GM20431 (cell line): Measurements from ENCODE around the gene ACSF3.

Source experiments
- in situ Hi-C: fragments of 300-500 bp; cut with MseI, MboI; formaldehyde crosslinking; loops from one replicate; pipeline ENCODE4 v1.15.0; 2020; ENCODE audit warnings: low sequenced_read_pairs; ENCODE audit not compliant: unreplicated experiment

Gene ACSF3

DNA sequence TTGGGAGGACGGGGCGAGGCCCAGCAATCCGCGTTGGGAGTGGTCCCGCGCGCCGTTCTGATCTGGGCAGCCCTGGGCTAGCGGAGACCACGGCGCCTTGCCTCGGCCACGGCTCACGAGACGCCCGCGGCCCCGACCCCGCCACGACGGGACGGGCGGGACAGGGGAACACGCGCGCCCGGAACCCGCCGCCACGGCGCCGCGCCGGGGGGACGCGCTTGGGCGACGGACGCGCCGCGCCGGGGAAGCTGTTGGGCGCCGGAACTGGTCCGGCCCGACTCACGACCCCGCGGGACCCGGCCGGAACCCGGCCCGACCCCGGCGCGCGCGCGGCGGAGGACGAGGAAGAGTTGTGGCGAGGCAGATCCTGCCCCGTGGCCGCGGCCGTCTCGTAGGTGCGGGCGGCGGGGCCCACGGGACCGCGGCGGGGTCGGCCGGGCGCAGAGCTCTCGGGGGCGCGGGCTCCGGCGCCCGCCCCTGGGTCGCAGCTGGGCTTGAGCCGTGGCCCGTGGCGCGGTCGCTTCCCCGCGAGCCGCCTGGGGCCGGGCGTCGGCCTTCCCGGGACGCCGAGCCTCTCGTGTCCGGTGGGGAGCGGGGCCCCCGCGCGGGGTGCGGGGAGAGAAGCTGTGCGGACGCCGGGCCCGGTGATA, at the start of gene ACSF3:
TSS of gene ACSF3 (plus strand) at position 251 of the 650 bp plus-strand sequence. CDS start 6,830 bp downstream, outside the sequence.
- in situ Hi-C loops: no loop called here

DNA sequence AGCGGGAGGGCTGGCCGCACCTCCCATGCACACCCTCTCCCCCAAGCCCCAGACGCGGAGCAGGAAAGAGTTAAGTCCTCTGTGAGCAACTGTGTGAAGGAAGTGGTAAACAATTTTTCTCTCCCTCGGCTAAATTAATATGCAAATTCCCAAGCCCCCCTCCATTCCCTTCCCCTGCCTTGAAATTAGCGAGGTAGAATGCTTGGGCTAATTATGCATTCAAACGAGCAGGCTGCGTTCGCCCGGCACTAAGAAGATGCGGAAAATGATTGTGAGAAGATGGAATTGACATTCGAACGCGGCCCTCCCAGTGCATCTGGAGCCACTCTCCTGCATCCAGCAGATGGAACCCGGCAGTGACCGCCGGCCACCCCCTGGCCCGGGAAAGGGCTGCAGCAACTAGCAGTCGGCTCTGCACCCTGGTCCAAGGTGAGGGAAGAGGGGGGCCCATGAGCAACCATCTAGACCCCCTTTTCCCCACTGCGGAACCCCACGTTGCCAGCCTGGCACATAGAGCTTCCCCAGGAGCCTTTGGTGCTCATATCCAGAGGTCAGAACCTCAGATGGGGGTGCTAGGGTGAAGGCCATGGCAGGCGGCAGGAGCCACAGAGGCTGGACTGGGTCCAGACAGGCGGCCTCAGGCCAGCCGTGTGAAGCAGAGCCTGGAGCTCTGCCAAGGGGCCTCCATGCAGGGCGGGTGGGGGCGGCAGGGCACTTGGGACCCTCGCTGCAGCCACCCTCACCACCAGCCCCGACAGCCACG, 49.1 kb upstream of the ACSF3 start:
- in situ Hi-C loops: no loop called here

DNA sequence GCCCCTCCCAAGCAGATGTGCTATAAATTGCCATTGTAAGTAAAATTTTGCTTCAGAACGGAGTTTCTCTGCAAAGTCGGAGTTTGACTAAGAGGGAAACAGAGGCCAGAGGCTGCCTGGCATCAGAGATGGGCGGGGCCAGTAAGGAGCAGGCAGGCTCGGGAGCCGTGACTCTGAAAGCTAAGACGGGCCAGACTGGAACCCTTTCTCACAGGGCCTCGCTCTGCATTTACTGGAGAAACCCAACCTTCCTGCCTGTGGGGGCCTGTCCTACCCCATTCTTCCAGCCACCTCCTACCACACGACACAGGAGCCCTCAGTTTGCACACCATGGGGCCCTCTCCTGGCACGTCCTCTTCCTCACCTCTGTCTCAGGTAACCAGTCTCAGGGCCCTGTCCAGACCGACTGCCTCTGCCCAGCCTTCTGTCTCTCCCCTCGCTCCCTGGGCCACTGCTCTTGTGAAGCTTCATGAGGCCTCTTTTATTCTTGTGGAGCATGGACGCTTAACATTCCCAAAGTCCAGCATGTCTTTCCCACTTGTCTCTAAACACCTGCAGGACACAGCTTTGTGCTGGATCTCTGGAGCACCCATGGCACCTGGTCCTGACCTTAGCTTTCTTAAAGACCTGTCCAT, 48.4 kb upstream of the ACSF3 start:
- in situ Hi-C loops: no loop called here

DNA sequence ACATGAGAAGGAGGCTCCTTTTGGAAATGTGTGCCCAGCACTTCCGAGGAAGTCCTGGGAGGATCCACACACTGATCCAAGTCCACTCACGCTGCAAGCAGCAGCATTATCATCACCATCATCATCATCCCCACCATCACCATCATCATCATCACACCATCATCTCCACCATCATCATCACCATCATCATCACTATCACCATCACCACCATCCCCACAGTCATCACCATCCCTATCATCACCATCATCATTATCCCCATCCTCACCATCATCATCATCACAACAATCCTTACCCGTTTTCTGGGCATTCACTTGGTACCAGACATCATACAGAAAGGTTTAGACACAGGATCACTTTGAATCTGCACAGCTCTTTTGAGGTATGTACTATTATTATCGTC, 47.8 kb upstream of the ACSF3 start:
- in situ Hi-C loops: no loop called here

DNA sequence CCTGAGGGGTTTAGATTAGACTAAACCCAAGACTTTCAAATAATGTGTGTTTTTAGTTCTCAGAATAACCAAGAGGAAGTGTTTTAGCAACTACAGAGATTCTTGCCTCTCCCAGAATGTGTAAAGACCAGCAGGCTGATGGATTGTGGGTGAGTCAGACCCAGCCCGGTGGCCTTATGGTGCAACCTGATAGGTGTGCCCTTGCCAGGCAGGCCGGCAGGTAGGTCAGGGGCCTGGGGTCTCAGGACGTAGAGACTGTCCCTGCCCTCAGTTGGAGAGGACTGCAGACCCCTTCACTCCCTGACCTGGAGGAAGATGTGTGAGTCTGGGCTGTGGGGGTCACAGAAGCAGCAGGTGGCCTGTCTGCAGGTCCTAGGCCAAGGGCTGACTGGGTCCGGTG, 47.2 kb upstream of the ACSF3 start:
- in situ Hi-C loops: no loop called here

DNA sequence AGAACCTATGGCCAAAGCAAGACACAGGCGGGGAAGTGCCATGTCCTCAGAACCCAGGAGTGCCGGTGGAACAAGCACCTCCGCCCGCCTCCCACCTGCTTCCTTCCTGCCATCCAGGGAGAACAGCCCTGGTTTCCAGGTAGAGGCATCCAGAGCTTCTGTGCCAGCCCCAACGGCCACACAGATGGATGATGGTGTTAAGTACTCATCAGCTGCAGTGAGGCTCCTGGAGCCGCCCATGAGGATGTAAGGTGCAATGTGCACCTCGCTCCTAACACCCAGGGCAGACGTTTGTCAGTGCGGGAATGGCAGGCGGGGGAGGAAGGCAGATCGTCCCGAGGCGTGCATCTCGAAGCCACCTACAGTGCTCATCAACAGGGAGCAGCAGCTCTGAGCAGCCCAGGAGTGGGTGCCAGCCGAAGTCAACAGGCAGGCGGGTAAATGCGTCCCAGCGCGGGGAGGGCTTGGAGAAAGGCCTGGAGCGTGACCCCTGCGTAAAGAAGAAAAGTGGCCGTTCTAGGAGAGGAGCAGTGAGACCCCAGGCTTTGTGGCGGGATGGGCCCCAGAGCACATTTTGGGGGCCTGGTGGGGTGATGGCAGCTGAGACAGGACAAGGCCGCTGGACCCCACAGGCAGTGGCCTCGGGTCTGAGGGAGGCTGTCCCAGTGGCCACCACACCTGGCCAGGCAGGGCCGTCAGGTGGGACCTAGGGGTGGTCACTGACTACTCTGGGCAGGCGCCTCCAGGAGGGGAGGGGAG, 46.1 kb upstream of the ACSF3 start:
- in situ Hi-C loops: no loop called here

DNA sequence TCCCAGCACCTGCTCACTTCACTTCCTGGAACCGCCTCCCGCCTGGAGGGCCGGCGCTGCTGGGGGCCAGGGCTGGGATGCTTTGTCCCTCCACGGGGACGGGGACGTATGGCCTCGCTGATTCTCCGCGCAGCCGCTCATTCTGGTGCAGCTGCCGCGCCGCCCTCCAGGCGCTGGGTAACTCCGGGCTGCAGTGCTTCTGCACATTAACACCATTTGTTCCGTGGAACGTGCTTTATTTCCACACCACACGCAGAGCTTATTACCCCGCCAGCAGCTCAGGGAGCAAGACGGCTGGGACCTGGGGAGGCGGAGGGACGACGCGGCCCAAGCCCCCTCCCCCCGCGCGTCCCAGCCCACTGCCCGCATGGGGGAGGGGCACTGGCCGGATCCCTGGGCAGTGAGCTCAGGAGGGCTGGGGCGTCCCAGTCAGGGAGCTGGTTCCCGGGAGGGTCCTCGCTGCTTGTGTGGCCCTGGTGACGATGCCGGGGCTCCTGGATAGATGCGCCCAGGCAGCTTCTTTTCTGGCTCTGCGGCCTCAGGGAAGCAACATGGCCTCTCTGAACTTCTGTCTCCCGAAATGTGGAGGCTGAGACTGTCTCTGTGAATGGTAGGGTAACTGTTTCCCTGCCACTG, 45.4 kb upstream of the ACSF3 start:
- in situ Hi-C loops: no loop called here

DNA sequence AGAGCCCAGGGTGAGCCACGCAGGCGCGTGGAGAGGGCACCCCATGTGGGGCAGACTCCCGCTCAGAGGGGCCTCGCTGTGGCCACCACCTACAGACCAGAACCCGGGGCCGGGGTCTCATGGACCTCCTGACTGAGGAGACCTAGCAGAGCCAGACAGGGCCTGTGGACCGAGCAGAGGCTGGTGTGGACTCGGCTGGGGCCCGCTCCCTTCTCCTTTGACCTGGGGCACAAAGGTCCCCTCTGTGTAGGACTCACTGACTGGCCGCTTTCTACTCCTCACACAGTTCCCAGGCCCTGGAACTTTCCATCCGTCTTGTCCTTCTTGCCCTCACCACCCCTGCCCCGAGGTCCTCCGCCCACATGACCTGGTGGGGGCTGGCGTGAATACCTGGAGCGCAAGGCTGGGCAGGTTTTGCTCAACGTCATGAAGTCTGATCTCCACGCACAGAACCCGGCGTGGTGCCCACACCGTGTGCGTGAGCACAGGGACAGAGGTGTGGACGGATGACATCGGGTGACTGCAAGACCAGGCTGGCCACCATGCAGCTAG, 44.7 kb upstream of the ACSF3 start:
- in situ Hi-C loops: no loop called here

DNA sequence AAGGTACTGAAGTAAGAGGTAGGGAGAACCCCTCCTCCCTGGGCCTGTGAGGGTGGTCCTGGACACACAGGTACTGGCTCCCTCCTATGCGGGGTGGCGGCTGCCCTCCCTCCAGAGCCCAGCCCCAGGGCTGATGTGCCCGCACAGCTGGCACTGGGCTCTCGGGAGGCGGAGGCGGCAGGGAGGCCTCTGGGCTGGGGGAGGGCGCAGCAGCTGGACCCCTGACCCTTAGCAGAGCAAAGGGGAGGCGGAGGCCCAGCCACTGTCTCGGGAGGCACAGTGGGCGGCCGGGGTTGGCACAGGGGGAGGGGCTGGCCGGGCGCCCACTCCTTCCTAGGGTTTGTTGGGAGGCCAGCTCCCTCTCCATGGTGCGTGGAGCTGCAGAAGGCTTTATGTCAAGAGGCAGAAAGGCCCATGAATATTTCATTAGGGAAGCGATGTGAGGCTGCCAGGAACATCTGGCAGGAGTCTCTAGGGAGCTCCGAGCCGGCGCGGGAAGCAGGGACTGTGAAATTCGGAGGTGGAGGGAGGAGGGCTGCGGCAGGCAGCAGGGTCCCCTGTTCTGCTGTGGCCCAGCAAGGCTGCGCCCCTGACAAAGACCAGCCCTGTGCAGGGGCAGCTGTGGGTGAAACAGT, 44.1 kb upstream of the ACSF3 start:
- in situ Hi-C loops: no loop called here

DNA sequence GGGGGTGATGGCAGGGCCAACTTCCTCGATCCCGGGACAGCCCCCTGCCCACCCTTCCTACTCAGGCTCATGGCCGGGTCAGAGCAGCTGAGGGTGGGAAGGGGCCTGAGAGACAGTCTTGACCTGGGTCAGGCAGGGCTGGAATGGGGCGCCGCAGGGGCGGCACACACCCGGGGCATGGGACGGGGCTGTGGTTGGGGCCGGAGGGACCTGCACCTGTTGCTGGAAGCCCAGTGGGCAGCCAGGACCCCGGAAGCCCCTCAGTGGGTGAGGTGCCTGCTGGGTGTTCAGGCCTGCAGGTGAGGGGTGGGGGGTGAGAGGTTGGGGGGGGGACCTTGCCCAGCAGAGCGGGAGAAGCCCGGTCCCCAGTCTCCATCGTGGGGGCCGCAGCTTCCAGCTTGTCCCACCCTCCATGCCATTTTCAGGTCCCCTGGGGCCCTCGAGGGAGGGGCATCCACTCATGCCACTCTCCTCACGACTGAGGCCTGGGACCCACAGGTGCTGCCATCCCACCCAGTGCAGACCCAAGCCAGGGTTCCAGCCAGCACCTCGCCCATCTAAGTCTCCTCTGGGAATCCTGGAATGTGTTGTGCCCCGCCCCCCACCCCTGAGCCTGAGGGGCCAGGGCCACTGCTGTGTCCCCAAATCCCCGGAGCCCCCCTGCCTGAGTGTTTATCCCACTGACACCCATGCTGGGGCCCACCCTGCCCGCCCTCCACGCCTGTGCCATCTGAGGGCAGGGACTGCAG, 43.4 kb upstream of the ACSF3 start:
- in situ Hi-C loops: no loop called here

DNA sequence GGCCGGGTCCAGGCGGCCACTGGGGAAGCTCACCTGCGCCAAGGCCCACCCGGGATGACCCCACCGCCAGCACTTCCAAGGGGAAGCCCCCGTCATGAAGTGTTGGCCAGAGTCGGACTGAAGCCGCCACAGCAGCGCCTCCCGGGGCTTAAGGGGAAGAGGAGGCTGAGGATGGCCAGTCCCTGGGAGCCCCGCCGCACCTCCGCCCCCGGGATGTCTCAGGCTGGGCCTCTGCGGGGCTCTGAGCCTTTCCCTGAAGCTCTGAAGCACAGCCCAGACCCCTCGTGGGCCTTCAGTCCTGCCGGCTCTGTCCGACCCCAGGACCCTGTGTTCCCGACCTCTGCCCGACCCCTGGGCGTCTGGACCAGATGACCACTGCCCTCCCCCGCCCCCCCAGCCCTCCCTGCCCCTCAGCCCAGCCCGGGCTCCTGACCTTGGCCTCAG, 42.8 kb upstream of the ACSF3 start:
- in situ Hi-C loops: no loop called here

DNA sequence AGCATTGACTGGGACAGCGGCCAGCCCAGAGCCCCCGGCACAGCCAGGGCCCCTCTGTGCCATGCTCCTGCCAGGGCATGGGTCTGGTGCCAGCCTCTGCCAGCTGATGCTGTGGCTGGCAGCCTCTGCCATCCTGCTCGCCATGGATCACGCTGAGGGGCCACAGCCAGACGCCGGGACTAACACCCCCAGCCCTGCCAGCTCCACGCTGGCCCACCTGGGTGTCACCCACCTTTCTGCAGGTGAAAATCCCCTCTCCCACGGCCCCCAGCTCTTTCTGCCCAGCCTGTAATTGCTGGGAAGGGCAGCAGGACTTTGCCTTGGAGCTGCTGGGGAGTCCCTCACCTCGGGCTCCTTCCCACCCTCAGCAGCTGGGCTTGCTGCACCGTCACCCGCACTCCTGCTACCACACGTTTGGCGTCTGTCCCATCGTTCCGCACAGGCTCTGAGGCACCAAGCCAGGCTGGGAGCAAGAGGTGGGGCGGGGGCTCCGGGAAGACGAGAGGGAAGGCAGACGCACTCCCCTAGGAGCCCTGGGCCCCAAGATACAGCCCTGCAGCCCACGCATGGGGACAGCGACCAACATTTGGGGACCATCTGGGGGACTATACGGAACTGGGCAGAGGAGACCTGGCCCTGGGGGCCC, 42.0 kb upstream of the ACSF3 start:
- in situ Hi-C loops: no loop called here

DNA sequence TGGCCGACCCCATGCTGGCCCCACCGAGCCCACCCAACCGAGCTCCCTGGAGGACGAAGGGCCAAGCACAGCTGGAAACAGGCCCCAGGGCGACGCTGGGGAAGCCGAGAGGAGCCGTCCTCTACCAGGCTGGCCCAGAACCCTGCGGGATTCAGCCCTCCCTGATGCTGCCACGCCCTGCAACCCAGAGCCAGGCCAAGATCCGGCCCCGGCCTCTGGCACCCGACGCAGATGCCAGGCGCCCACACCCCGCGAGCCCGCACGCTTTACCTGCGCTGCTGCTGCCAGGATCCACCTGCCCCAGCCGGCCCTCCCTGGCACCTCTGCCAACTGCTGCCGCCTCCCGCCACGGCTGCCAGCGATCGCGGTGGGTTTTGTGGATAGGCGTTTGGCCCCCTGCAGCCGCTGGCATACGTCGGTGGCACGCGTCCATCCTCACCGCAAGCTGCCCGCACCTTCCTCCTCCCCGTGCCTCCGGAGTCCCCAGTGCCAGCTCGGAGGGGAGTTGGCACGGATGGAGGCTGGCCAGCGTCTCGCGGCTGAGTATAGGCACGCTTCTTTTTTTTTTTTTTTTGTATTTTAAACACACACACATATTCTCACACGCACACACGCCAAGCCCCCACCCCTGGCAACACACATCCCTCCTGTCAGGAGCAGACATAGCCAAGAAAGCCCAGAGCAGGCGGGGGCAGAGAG, 41.3 kb upstream of the ACSF3 start:
- in situ Hi-C loops: no loop called here

DNA sequence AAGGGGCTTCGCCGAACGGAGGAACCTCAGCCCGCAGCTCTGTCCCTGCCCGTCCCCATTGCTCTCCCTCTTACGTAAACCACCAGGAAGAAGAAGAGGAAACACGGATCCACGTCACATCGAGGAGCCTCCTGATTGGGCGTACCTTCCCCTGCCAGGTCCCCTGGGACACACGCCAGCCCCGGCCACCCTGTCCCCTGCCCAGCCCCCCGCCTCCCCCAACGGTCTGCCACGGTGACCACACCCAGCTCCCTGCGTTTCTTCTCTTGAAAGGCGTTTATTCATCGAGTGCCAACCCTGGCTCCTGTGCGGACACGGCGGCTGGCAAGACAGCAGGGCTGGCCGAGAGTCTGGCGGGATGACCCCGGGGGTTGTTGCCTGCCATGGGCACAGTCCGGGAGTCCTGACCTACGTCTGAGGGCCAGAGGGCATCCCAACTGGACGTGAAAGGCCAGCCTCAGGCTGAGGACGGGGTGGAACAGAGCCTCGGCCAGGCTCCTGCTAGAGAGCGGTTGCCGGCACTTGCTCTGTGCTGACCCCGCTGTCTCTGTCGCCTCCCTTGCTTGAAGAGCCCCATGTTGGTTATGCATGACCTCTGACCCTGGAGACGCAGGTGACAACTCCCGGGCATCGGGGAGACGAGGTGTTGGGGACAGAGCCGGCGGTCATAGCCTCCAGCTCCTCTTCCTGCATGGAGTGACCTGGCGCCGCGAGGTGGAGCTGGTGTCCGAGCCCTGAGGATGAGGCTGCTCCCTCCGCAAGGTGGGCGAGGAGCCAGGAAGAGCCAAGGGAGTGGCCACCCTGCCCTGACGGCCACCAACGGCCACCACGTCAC, 40.5 kb upstream of the ACSF3 start:
- in situ Hi-C loops: no loop called here

DNA sequence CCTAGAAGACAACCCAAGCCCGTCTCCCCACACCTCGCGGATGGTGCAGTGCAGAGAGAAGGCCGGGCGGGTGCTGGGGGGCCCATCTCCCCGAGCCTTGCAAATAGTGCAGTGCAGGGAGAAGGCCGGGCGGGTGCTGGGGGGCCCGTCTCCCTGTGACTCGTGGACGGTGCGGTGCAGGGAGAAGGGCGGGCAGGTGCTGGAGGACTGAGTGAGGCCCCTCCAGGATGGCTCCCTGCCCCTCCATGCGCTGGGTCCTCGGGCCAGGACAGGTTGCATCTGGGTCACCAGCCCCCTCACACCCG, 40.0 kb upstream of the ACSF3 start:
- in situ Hi-C loops: no loop called here

DNA sequence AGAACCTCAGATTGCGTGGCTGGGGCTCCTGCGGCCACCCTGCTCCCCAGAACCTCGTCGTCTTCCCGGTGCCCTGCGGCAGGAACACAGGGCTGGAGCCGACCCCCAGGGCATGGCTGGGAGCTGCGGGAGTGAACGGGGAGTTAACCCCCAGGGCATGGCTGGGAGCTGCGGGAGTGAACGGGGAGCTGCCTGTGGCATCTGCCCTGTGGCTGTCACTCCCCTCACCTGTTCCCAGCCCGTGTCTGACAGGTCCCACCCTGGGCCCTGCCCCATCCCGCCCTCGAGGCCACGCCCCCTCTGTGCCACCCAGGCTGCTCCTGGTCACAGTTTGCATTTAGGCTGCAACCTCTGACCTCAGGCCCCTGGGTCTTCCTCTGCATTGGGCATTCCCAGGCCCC, 39.4 kb upstream of the ACSF3 start:
- in situ Hi-C loops: no loop called here

DNA sequence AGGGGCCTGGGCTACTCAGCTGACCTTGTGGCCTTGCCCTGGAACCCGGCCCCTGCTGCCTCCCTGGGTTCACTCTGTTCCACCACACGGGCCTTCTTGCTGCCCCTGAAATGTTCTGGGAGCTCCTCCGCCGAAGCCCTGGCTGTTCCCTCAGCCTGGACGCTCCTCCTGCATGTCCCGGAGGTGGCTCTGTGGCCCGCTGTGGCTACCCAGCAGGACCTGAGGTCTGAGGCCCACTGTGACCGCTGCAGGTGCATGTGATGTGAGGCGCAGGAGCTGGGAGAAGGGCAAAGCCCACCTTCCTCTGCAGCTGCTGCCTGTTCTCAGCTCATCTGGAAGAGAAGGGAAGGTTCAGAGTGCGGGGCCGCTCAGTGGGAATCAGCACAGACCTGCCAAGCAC, 38.9 kb upstream of the ACSF3 start:
- in situ Hi-C loops: no loop called here
